NT2/D1 (cell line): ENCODE results near the gene SRC.

Experiments used
- YY1 ChIP-seq: IDR thresholded peaks from 2 replicates; pipeline ENCODE4 v1.6.1; 2011; ENCODE audit not compliant: insufficient read length, insufficient read depth
- ZNF274 ChIP-seq: IDR thresholded peaks from 2 replicates; pipeline ENCODE4 v1.6.1; 2011; ENCODE audit warnings: mild to moderate bottlenecking, low read depth, low read length

DNA sequence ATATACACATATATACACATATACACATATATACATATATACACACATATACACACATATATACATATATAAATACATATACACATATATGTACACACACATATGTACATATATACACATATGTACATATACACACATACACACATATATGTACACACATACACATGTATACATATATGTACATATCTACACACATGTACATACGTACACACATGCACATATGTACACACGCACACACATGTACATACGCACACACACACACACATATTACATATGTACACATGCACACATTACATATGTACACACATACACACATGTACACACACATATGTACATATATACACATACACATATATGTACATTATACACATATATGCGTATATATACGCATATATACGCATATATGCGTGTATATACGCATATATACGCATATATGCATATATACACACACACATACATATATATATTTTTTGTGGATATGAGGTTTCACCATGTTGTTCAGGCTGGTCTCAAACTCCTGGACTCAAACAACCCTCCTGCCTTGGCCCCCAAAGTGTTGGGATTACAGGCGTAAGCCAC is 27.2 kb downstream of the SRC start:
- TF ChIP-seq ZNF274 = no peak
- no peak for TF ChIP-seq YY1
